HCT116 (cell line): ENCODE results near the gene ABCB1. TPM values are rescaled to one million over a fixed set of nuclear protein-coding genes. Genes with fewer than 3 reads are reported as not detected.

Experiments used
- ATAC-seq: fragments of 200-7000 bp; cut with Tn5 transposase; 2 replicates; pipeline ENCODE4 v1.9.1; 2020; ENCODE audit warnings: mild to moderate bottlenecking, moderate library complexity
- BruUV-seq: library from RNA; stranded (reverse); fragments of 400-500 nt; replicated peaks from 2 replicates; lab custom pipeline; 2021; lab: Mats Ljungman, UMichigan
- CTCF ChIA-PET: fragments of 300-600 bp; sonication (Branson Sonifier 250); formaldehyde crosslinking; loops from one replicate; lab custom pipeline; 2021; ENCODE audit warnings: antibody characterized with exemption; lab: Charles Lee
- POLR2A ChIA-PET: fragments of 300-600, 350-600 bp; sonication (Branson Sonifier 250); formaldehyde crosslinking; loops from one replicate; lab custom pipeline; 2021; ENCODE audit warnings: antibody characterized with exemption; lab: Charles Lee
- RAD21 ChIA-PET, 2 experiments: fragments of 300-600 bp; sonication (Branson Sonifier 250); formaldehyde crosslinking; loops; one replicate each; lab custom pipeline; 2023; ENCODE audit warnings: low total read pairs in 2 of 2; ENCODE audit not compliant: uncharacterized antibody in 2 of 2, unreplicated experiment in 2 of 2, low non-redundant PET in 1 of 2; lab: Charles Lee
- DNase-seq: peaks from one replicate; pipeline ENCODE4 v3.0.0-alpha.2; 2010; ENCODE audit warnings: low read depth, low spot score
- H2AFZ ChIP-seq: fragments of 200-600 bp; shearing (Covaris generic), sonication (generic); 2 replicates; pipeline ENCODE4 v1.6.1; 2017; ENCODE audit warnings: low read depth, mixed run types, mixed read lengths, antibody characterized with exemption, low read length; ENCODE audit not compliant: poor library complexity, severe bottlenecking
- H3K27ac ChIP-seq: 2 replicates; pipeline ENCODE4 v1.5.1; 2012; ENCODE audit warnings: low read depth, low read length
- H3K27me3 ChIP-seq: fragments of 200-600 bp; sonication (generic); 2 replicates; pipeline ENCODE4 v1.6.1; 2016; ENCODE audit warnings: mixed run types, low read length, mixed read lengths; ENCODE audit not compliant: insufficient read depth
- H3K36me3 ChIP-seq, 2 experiments: fragments of 200-500 bp in 1 of 2; fragments of 200-600 bp in 1 of 2; sonication (Bioruptor generic) in 1 of 2; sonication (generic) in 1 of 2; 2 replicates each; pipeline versions ENCODE4 v1.5.1 to v1.6.1; 2014 to 2016; ENCODE audit warnings: low read length in 2 of 2, inconsistent platforms in 1 of 2, mixed read lengths in 1 of 2, mixed run types in 1 of 2; ENCODE audit not compliant: insufficient read depth in 2 of 2, control insufficient read depth in 1 of 2
- H3K4me1 ChIP-seq, 2 experiments: fragments of 200-600 bp in 1 of 2; sonication (generic) in 1 of 2; 2 replicates each; pipeline versions ENCODE4 v1.5.1 to v1.6.1; 2012 to 2017; ENCODE audit warnings: low read length in 2 of 2, inconsistent platforms in 1 of 2, mild to moderate bottlenecking in 1 of 2, mixed read lengths in 1 of 2, mixed run types in 1 of 2, moderate library complexity in 1 of 2; ENCODE audit not compliant: insufficient read depth in 2 of 2, control insufficient read depth in 1 of 2
- H3K4me2 ChIP-seq: fragments of 200-600 bp; sonication (generic); 2 replicates; pipeline ENCODE4 v1.6.1; 2017; ENCODE audit warnings: mixed run types, low read length, mixed read lengths
- H3K4me3 ChIP-seq, 2 experiments: fragments of 200-600 bp in 1 of 2; sonication (generic) in 1 of 2; replicated peaks in 1 of 2; 2 replicates each; pipeline ENCODE4 v1.5.1; 2011 to 2016; ENCODE audit warnings: low read length in 2 of 2, control low read depth in 1 of 2, low read depth in 1 of 2, mild to moderate bottlenecking in 1 of 2, mixed read lengths in 1 of 2, mixed run types in 1 of 2
- H3K79me2 ChIP-seq: fragments of 200-600 bp; sonication (generic); 2 replicates; pipeline ENCODE4 v1.6.1; 2017; ENCODE audit warnings: mild to moderate bottlenecking, mixed run types, low read length, moderate library complexity, mixed read lengths; ENCODE audit not compliant: insufficient read depth
- H3K9ac ChIP-seq: fragments of 200-600 bp; sonication (generic); 2 replicates; pipeline ENCODE4 v1.6.1; 2016; ENCODE audit warnings: low read length, mixed read lengths
- H3K9me2 ChIP-seq: fragments of 200-600 bp; sonication (generic), shearing (Covaris generic); 2 replicates; pipeline ENCODE4 v1.6.1; 2017; ENCODE audit warnings: mixed run types, mild to moderate bottlenecking, moderate library complexity; ENCODE audit not compliant: insufficient read depth
- H3K9me3 ChIP-seq, 2 experiments: fragments of 200-500 bp in 1 of 2; fragments of 200-600 bp in 1 of 2; sonication (Bioruptor generic) in 1 of 2; sonication (generic) in 1 of 2; 2 replicates each; pipeline ENCODE4 v1.6.1; 2014 to 2017; ENCODE audit warnings: low read length in 2 of 2, mixed read lengths in 2 of 2, inconsistent platforms in 1 of 2, low read depth in 1 of 2, mild to moderate bottlenecking in 1 of 2, mixed run types in 1 of 2, moderate library complexity in 1 of 2; ENCODE audit not compliant: control insufficient read depth in 1 of 2, insufficient read depth in 1 of 2
- H4K20me1 ChIP-seq: fragments of 200-600 bp; sonication (generic), shearing (Covaris generic); 2 replicates; pipeline ENCODE4 v1.6.1; 2017; ENCODE audit warnings: mixed run types, mild to moderate bottlenecking, moderate library complexity; ENCODE audit not compliant: insufficient read depth
- CTCF ChIP-seq, 3 experiments: fragments of 200-600 bp in 1 of 3; sonication (generic) in 1 of 3; IDR thresholded peaks in 2 of 3; conservative IDR thresholded peaks in 1 of 3; 2 replicates each; pipeline ENCODE4 v1.5.1; 2012 to 2017; ENCODE audit warnings: low read depth in 2 of 3, low read length in 2 of 3, antibody characterized with exemption in 1 of 3, borderline replicate concordance in 1 of 3, control low read depth in 1 of 3, mild to moderate bottlenecking in 1 of 3, mixed read lengths in 1 of 3, mixed run types in 1 of 3, moderate library complexity in 1 of 3; ENCODE audit not compliant: insufficient read depth in 1 of 3
- ELF1 ChIP-seq: IDR thresholded peaks from 2 replicates; pipeline ENCODE4 v1.6.1; 2012; ENCODE audit warnings: low read depth, borderline replicate concordance
- POLR2AphosphoS5 ChIP-seq: IDR thresholded peaks from 2 replicates; pipeline ENCODE4 v1.6.1; 2011; ENCODE audit warnings: mild to moderate bottlenecking, low read depth, low read length, moderate library complexity
- SP1 ChIP-seq: IDR thresholded peaks from 2 replicates; pipeline ENCODE4 v1.6.1; 2012; ENCODE audit warnings: low read depth
- YY1 ChIP-seq: IDR thresholded peaks from 2 replicates; pipeline ENCODE4 v1.6.1; 2011; ENCODE audit warnings: low read length, low read depth, moderate library complexity, mild to moderate bottlenecking; ENCODE audit not compliant: insufficient replicate concordance; ENCODE audit errors: extremely low read depth
- ZNF274 ChIP-seq: fragments of 200-500 bp; sonication (Bioruptor generic); IDR thresholded peaks from 2 replicates; pipeline ENCODE4 v1.6.1; 2014; ENCODE audit warnings: mild to moderate bottlenecking, low read depth, low read length, inconsistent platforms
- intact Hi-C: fragments of 100-400 bp; cut with micrococcal nuclease; formaldehyde crosslinking; loops from 2 replicates; pipeline ENCODE4 v1.10.0; 2022
- total RNA-seq: library from RNA; stranded (reverse); gene quantifications from one replicate; pipeline ENCODE4 v1.2.1, GENCODE V29; 2021; ENCODE audit not compliant: unreplicated experiment
- TF ChIP-seq, protein P1 (sequence below): IDR thresholded peaks from 2 replicates; pipeline ENCODE4 v1.6.1; 2012; ENCODE audit warnings: low read depth

ABCB1 gene
- total RNA-seq, 1 experiment from 2014 or later = 1.8 TPM

DNA sequence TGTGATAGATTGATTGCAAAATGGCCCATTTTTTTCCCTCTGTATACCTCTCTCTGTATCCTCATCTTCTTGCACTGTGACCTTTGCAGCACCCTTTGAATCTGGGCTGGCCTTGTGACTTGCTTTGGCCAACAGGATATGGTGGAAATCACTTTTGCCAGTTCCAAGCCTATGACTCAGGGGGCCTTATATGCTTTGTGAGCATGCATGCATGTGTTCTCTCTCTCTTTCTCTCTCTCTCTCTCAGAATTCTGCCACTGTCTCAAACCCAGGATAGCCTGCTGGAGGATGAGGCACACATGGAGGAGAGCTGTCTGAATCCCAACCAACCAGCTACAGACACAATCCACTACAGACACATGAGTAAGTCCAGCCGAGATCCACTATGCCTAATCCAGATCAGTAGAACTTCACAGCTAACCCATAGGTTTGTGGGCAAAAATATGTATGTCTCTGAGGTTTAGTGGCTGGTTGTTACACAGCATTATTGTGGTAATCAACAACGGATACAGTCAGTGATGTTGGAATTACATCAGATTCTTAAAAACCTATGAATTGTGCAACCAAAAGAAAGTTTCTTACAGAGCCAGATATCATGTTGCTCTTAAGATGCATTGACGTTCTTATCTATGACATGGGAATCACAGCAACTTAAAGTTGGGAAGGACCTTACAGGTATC, 83.4 kb downstream of the ABCB1 start:
- BruUV-seq = no TSS peak
- intact Hi-C loops = no loop called here
- RAD21 ChIA-PET = interaction anchor here in 1 of 2 experiments (0.7 kb wide), 1 partner anchor 87 kb away, joined by 3 read pairs; no protein-coding TSS in a partner anchor
- ATAC-seq (no peak), DNase-seq (no peak)
- Histone ChIP-seq H3K27me3 (no peaks in the 10 kb centered on the region), H3K4me1 (no peaks in the 10 kb centered on the region), H4K20me1 (no peaks in the 10 kb centered on the region), H3K9me3 (no peaks in the 10 kb centered on the region), H3K4me3 (no peak overlapping the region), H3K36me3 (no peaks in the 10 kb centered on the region), H3K79me2 (no peaks in the 10 kb centered on the region), H3K9ac (no peak overlapping the region), H3K27ac (no peak overlapping the region), H3K9me2 (no peaks in the 10 kb centered on the region), H2AFZ (no peak overlapping the region), H3K4me2 (no peak overlapping the region)
- POLR2A ChIA-PET = no interaction called here
- TF ChIP-seq SP1 = no peak
- TF ChIP-seq POLR2AphosphoS5 = no peak
- TF ChIP-seq, protein P1, sequence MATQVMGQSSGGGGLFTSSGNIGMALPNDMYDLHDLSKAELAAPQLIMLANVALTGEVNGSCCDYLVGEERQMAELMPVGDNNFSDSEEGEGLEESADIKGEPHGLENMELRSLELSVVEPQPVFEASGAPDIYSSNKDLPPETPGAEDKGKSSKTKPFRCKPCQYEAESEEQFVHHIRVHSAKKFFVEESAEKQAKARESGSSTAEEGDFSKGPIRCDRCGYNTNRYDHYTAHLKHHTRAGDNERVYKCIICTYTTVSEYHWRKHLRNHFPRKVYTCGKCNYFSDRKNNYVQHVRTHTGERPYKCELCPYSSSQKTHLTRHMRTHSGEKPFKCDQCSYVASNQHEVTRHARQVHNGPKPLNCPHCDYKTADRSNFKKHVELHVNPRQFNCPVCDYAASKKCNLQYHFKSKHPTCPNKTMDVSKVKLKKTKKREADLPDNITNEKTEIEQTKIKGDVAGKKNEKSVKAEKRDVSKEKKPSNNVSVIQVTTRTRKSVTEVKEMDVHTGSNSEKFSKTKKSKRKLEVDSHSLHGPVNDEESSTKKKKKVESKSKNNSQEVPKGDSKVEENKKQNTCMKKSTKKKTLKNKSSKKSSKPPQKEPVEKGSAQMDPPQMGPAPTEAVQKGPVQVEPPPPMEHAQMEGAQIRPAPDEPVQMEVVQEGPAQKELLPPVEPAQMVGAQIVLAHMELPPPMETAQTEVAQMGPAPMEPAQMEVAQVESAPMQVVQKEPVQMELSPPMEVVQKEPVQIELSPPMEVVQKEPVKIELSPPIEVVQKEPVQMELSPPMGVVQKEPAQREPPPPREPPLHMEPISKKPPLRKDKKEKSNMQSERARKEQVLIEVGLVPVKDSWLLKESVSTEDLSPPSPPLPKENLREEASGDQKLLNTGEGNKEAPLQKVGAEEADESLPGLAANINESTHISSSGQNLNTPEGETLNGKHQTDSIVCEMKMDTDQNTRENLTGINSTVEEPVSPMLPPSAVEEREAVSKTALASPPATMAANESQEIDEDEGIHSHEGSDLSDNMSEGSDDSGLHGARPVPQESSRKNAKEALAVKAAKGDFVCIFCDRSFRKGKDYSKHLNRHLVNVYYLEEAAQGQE = no peak
- TF ChIP-seq YY1 = no peak
- TF ChIP-seq ELF1 = no peak
- TF ChIP-seq ZNF274 = no peak
- TF ChIP-seq CTCF (IDR thresholded peaks at IDR 0.05 in 2 of 3, conservative IDR thresholded peaks at IDR 0.05 in 1 of 3; ENCODE audit: borderline replicate concordance in 1 of 3, insufficient read depth in 1 of 3, low read depth in 2 of 3, low read length in 2 of 3) = no peak
- CTCF ChIA-PET = interaction anchor here (2.3 kb wide), 1 partner anchor 12 kb away, joined by 12 read pairs; no protein-coding TSS in a partner anchor
